SK-N-SH treated with all-trans-retinoic acid at 6 μM for 48 hours (cell line): ENCODE data around the gene MKI67.

Experiments used
- ATAC-seq: fragments of 200-7000 bp; cut with Tn5 transposase; 3 replicates; pipeline ENCODE4 v1.9.1; 2020; ENCODE audit warnings: mild to moderate bottlenecking, moderate library complexity
- ARNTL ChIP-seq: fragments of 450-650 bp; formaldehyde crosslinking; IDR thresholded peaks from 2 replicates; pipeline ENCODE4 v1.5.0; 2020; ENCODE audit warnings: low read depth, mild to moderate bottlenecking, moderate library complexity, borderline replicate concordance
- BACH2 ChIP-seq: fragments of 250-450 bp; sonication (Bioruptor Pico); IDR thresholded peaks from 2 replicates; pipeline ENCODE4 v1.9.0; 2021; ENCODE audit warnings: mild to moderate bottlenecking, borderline replicate concordance
- CREB5 ChIP-seq: fragments of 250-450 bp; sonication (Bioruptor Pico); IDR thresholded peaks from 2 replicates; pipeline ENCODE4 v1.5.1; 2020; ENCODE audit warnings: low read depth, mild to moderate bottlenecking, moderate library complexity
- CSDC2 ChIP-seq: fragments of 250-450 bp; sonication (Bioruptor Pico); IDR thresholded peaks from 2 replicates; pipeline ENCODE4 v1.5.0; 2020; ENCODE audit warnings: mild to moderate bottlenecking, moderate library complexity
- CSRNP3 ChIP-seq: fragments of 250-450 bp; sonication (Bioruptor Pico); IDR thresholded peaks from 2 replicates; pipeline ENCODE4 v1.5.1; 2021; ENCODE audit warnings: mild to moderate bottlenecking, moderate library complexity
- ESRRG ChIP-seq: fragments of 250-450 bp; sonication (Bioruptor Pico); IDR thresholded peaks from 2 replicates; pipeline ENCODE4 v1.6.1; 2021; ENCODE audit warnings: mild to moderate bottlenecking
- GLIS3 ChIP-seq: fragments of 250-450 bp; sonication (Bioruptor Pico); IDR thresholded peaks from 2 replicates; pipeline ENCODE4 v1.5.0; 2020; ENCODE audit warnings: mild to moderate bottlenecking, moderate library complexity
- ISL1 ChIP-seq: fragments of 250-450 bp; sonication (Bioruptor Pico); IDR thresholded peaks from 2 replicates; pipeline ENCODE4 v2.1.2; 2022; ENCODE audit warnings: mild to moderate bottlenecking, moderate library complexity
- OSR1 ChIP-seq: fragments of 250-450 bp; sonication (Bioruptor Pico); IDR thresholded peaks from 2 replicates; pipeline ENCODE4 v1.8.0; 2022; ENCODE audit warnings: moderate library complexity, mild to moderate bottlenecking, inconsistent platforms
- PATZ1 ChIP-seq: fragments of 250-450 bp; sonication (Bioruptor Pico); IDR thresholded peaks from 2 replicates; pipeline ENCODE4 v1.8.0; 2020; ENCODE audit warnings: mild to moderate bottlenecking, moderate library complexity, borderline replicate concordance
- POU6F1 ChIP-seq: fragments of 250-450 bp; sonication (Bioruptor Pico); IDR thresholded peaks from 2 replicates; pipeline ENCODE4 v1.8.0; 2021; ENCODE audit warnings: low read depth, mild to moderate bottlenecking, moderate library complexity, borderline replicate concordance
- PPARA ChIP-seq: fragments of 250-450 bp; sonication (Bioruptor Pico); IDR thresholded peaks from 2 replicates; pipeline ENCODE4 v1.5.0; 2020; ENCODE audit warnings: mild to moderate bottlenecking, borderline replicate concordance
- RARB ChIP-seq: fragments of 250-450 bp; sonication (Bioruptor Pico); IDR thresholded peaks from 2 replicates; pipeline ENCODE4 v1.8.0; 2021; ENCODE audit warnings: mild to moderate bottlenecking, moderate library complexity
- SNAI2 ChIP-seq: fragments of 250-450 bp; sonication (Bioruptor Pico); IDR thresholded peaks from 2 replicates; pipeline ENCODE4 v1.5.0; 2020; ENCODE audit warnings: mild to moderate bottlenecking, moderate library complexity
- TCF4 ChIP-seq: fragments of 250-450 bp; sonication (Bioruptor Pico); IDR thresholded peaks from 2 replicates; pipeline ENCODE4 v1.8.0; 2021; ENCODE audit warnings: mild to moderate bottlenecking, moderate library complexity, borderline replicate concordance
- TSHZ2 ChIP-seq: fragments of 250-450 bp; sonication (Bioruptor Pico); IDR thresholded peaks from 2 replicates; pipeline ENCODE4 v1.5.0; 2020; ENCODE audit warnings: mild to moderate bottlenecking, moderate library complexity
- ZFP3 ChIP-seq: fragments of 250-450 bp; sonication (Bioruptor Pico); IDR thresholded peaks from 2 replicates; pipeline ENCODE4 v1.5.0; 2020; ENCODE audit warnings: mild to moderate bottlenecking, moderate library complexity
- ZFP30 ChIP-seq: fragments of 450-650 bp; formaldehyde crosslinking; IDR thresholded peaks from 2 replicates; pipeline ENCODE4 v1.5.0; 2022; ENCODE audit warnings: mild to moderate bottlenecking, moderate library complexity
- ZNF565 ChIP-seq: fragments of 450-650 bp; formaldehyde crosslinking; conservative IDR thresholded peaks from 2 replicates; pipeline ENCODE4 v1.5.0; 2020; ENCODE audit warnings: low read depth, mild to moderate bottlenecking, moderate library complexity
- ZNF8 ChIP-seq: fragments of 450-650 bp; formaldehyde crosslinking; IDR thresholded peaks from 2 replicates; pipeline ENCODE4 v1.5.0; 2020; ENCODE audit warnings: mild to moderate bottlenecking, moderate library complexity

The MKI67 gene

GRCh38 chr10:128149267-128150014 lies 23.2 kb upstream of the MKI67 start:
- TF ChIP-seq BACH2 (no peak), TCF4 (CRISPR knock-in tag) (no peak), POU6F1 (CRISPR knock-in tag) (no peak)
- TF ChIP-seq, all 23 proteins: peak for 0
- no peak for ATAC-seq

- TF ChIP-seq ZFP3 (no peak), ESRRG (no peak), RARB (no peak), PPARA (CRISPR knock-in tag) (no peak)
- ATAC-seq: peak; percentile 56
Observed at GRCh38 chr10:128147669-128148068, 21.4 kb upstream of the MKI67 start.

- TF ChIP-seq TSHZ2 (CRISPR knock-in tag) (no peak), CREB5 (CRISPR knock-in tag) (no peak), TCF4 (CRISPR knock-in tag) (no peak)
- TF ChIP-seq, all 23 proteins: peak for 0
- no peak for ATAC-seq
Observed at GRCh38 chr10:128147064-128147463, 20.8 kb upstream of the MKI67 start.

GRCh38 chr10:128144547-128144946 lies 18.3 kb upstream of the MKI67 start:
- no peak for TF ChIP-seq CSDC2
- TF ChIP-seq, all 23 proteins: peak for 0
- no peak for ATAC-seq

- ATAC-seq: no peak
- TF ChIP-seq POU6F1 (CRISPR knock-in tag) (no peak), ARNTL (CRISPR knock-in tag) (no peak), ZFP30 (CRISPR knock-in tag) (no peak), CSRNP3 (CRISPR knock-in tag) (no peak), PATZ1 (CRISPR knock-in tag) (no peak), TCF4 (CRISPR knock-in tag) (no peak), ESRRG (no peak), PPARA (CRISPR knock-in tag) (no peak), OSR1 (no peak), GLIS3 (CRISPR knock-in tag) (no peak), ZNF8 (CRISPR knock-in tag) (no peak), ISL1 (no peak), ZNF565 (no peak), RARB (no peak), SNAI2 (CRISPR knock-in tag) (no peak), BACH2 (no peak), TSHZ2 (CRISPR knock-in tag) (no peak)
Observed at GRCh38 chr10:128143531-128143930, 17.3 kb upstream of the MKI67 start.
